CD14-positive monocyte (primary cell): ENCODE measurements around the gene SUPT6H. TPM values are rescaled to one million over a fixed set of nuclear protein-coding genes. Genes with fewer than 3 reads are reported as not detected.

ENCODE experiments used
- DNase-seq, 3 donors: peaks; one replicate each; pipeline ENCODE4 v3.0.0-alpha.2; 2011 to 2022
- H2AFZ ChIP-seq: 2 replicates; pipeline ENCODE4 v1.6.0; 2012; ENCODE audit warnings: mild to moderate bottlenecking, low read depth, low read length, inconsistent platforms; ENCODE audit not compliant: insufficient read depth, poor library complexity, severe bottlenecking
- H3K27ac ChIP-seq, 2 donors: 1 replicate in 1 of 2; 2 replicates in 1 of 2; pipeline ENCODE4 v1.5.1; 2012 to 2013; ENCODE audit warnings: low read length in 2 of 2, control low read depth in 1 of 2, inconsistent platforms in 1 of 2, low read depth in 1 of 2, mild to moderate bottlenecking in 1 of 2
- H3K27me3 ChIP-seq, 2 donors: one replicate each; pipeline versions ENCODE4 v1.6.0 to v1.6.1; 2011 to 2013; ENCODE audit warnings: low read length in 2 of 2; ENCODE audit not compliant: control insufficient read depth in 2 of 2, insufficient read depth in 2 of 2
- H3K36me3 ChIP-seq, 2 donors: replicated peaks in 1 of 2; 1 replicate in 1 of 2; 2 replicates in 1 of 2; pipeline versions ENCODE4 v1.5.1 to v1.6.1; 2012 to 2013; ENCODE audit warnings: low read length in 2 of 2, control low read depth in 1 of 2, inconsistent platforms in 1 of 2, mild to moderate bottlenecking in 1 of 2; ENCODE audit not compliant: insufficient read depth in 2 of 2, control insufficient read depth in 1 of 2
- H3K4me1 ChIP-seq, 2 donors: 1 replicate in 1 of 2; 2 replicates in 1 of 2; pipeline versions ENCODE4 v1.5.1 to v1.6.1; 2012 to 2013; ENCODE audit warnings: low read length in 2 of 2, control low read depth in 1 of 2, inconsistent platforms in 1 of 2, mild to moderate bottlenecking in 1 of 2, moderate library complexity in 1 of 2; ENCODE audit not compliant: insufficient read depth in 2 of 2, control insufficient read depth in 1 of 2
- H3K4me2 ChIP-seq: replicated peaks from 2 replicates; pipeline ENCODE3; 2012; ENCODE audit warnings: low read length, moderate library complexity, mild to moderate bottlenecking; ENCODE audit not compliant: poor library complexity, severe bottlenecking; ENCODE audit errors: extremely low read depth
- H3K4me3 ChIP-seq, 3 experiments: fragments of 200-600 bp in 1 of 3; sonication (generic) in 1 of 3; replicated peaks in 1 of 3; 1 replicate in 2 of 3; 2 replicates in 1 of 3; pipeline ENCODE4 v1.5.1; 2011 to 2013; ENCODE audit warnings: low read length in 3 of 3, mild to moderate bottlenecking in 3 of 3, control low read depth in 2 of 3, low read depth in 2 of 3, inconsistent platforms in 1 of 3, moderate library complexity in 1 of 3
- H3K79me2 ChIP-seq: 2 replicates; pipeline ENCODE4 v1.6.0; 2012; ENCODE audit warnings: mild to moderate bottlenecking, control low read depth, inconsistent platforms, low read length, moderate library complexity; ENCODE audit not compliant: insufficient read depth
- H3K9ac ChIP-seq: 2 replicates; pipeline ENCODE4 v1.6.0; 2017; ENCODE audit warnings: low read length, mild to moderate bottlenecking; ENCODE audit not compliant: insufficient read depth, poor library complexity, severe bottlenecking
- H3K9me3 ChIP-seq, 2 donors: replicated peaks in 1 of 2; 1 replicate in 1 of 2; 2 replicates in 1 of 2; pipeline versions ENCODE4 v1.5.1 to v1.6.1; 2012 to 2013; ENCODE audit warnings: low read length in 2 of 2, control low read depth in 1 of 2; ENCODE audit not compliant: control insufficient read depth in 1 of 2, insufficient read depth in 1 of 2
- H4K20me1 ChIP-seq: 2 replicates; pipeline ENCODE4 v1.6.0; 2012; ENCODE audit warnings: mild to moderate bottlenecking, low read length, control low read depth, moderate library complexity; ENCODE audit not compliant: insufficient read depth
- H3K27ac Mint-ChIP-seq, 7 donors: one replicate each; pipeline ENCODE4 v1.8.0; 2020; ENCODE audit warnings: mild to moderate bottlenecking in 7 of 7, mixed read lengths in 7 of 7, moderate library complexity in 6 of 7, inconsistent platforms in 2 of 7
- H3K27me3 Mint-ChIP-seq, 3 donors: one replicate each; pipeline ENCODE4 v1.8.0; 2021 to 2022; ENCODE audit warnings: low read depth in 3 of 3, mild to moderate bottlenecking in 3 of 3, mixed read lengths in 3 of 3, moderate library complexity in 3 of 3, inconsistent platforms in 1 of 3
- H3K36me3 Mint-ChIP-seq, 2 donors: one replicate each; pipeline ENCODE4 v1.8.0; 2020; ENCODE audit warnings: mixed read lengths in 2 of 2, inconsistent platforms in 1 of 2, mild to moderate bottlenecking in 1 of 2
- H3K4me1 Mint-ChIP-seq: one replicate; pipeline ENCODE4 v1.8.0; 2020; ENCODE audit warnings: mild to moderate bottlenecking, mixed read lengths
- H3K4me3 Mint-ChIP-seq, 2 donors: one replicate each; pipeline ENCODE4 v1.8.0; 2020; ENCODE audit warnings: mild to moderate bottlenecking in 2 of 2, mixed read lengths in 2 of 2, moderate library complexity in 1 of 2
- H3K9me3 Mint-ChIP-seq, 7 donors: one replicate each; pipeline ENCODE4 v1.8.0; 2020 to 2022; ENCODE audit warnings: mixed read lengths in 7 of 7, mild to moderate bottlenecking in 6 of 7, moderate library complexity in 6 of 7, inconsistent platforms in 2 of 7
- WGBS: methylation state at CpG from one replicate; pipeline ENCODE4 v1.1.5; 2013; ENCODE audit warnings: missing lambda C conversion rate; ENCODE audit not compliant: insufficient coverage; 5-methylcytosine and 5-hydroxymethylcytosine counted together
- intact Hi-C, 2 donors: fragments of 100-400 bp; cut with micrococcal nuclease; formaldehyde crosslinking; loops; one replicate each; pipeline versions ENCODE4 v1.15.0 to v1.15.1; 2023
- polyA plus RNA-seq, 3 donors: library from polyadenylated mRNA; depleted of rRNA in 1 of 3; unstranded in 2 of 3; stranded (reverse) in 1 of 3; fragments of 300-500 nt in 2 of 3; fragments of >200 nt in 1 of 3; fragmentation: Illumina TruSeq in 2 of 3; gene quantifications; 1 replicate in 2 of 3; 2 replicates in 1 of 3; pipeline ENCODE4 v1.2.3, GENCODE V29; 2012 to 2021
- TF ChIP-seq, protein P1 (sequence below): fragments of 200-600 bp; IDR thresholded peaks from one replicate; pipeline ENCODE4 v1.8.0; 2022; ENCODE audit warnings: antibody characterized with exemption, mild to moderate bottlenecking

SUPT6H gene
- polyA plus RNA-seq, 3 donors: 3.8 to 33.9 (median 7.8) TPM

GRCh38 chr17:28726226-28726626 lies 64.2 kb downstream of the SUPT6H start, which contains the start of gene TLCD1:
TLCD1 (minus strand) TSS chr17:28726233; CDS start chr17:28726097, 136 bp downstream.
- Histone ChIP-seq H3K79me2 (peaks cover 13% of the 10 kb centered on the region), H3K4me3 (peak within 1 kb of the TSS; percentile 60 to 96 (median 66)), H3K9me3 (no peaks in the 10 kb centered on the region), H2AFZ (peak within 1 kb of the TSS; percentile 95), H3K4me1 (peaks cover 48 to 62% of the 10 kb centered on the region in 2 donors), H3K27me3 (no peaks in the 10 kb centered on the region), H4K20me1 (peaks cover 44% of the 10 kb centered on the region), H3K27ac (peak within 1 kb of the TSS in 1 of 2 donors; percentile 20), H3K9ac (peak within 1 kb of the TSS; percentile 60), H3K36me3 (peaks cover 34 to 36% of the 10 kb centered on the region in 2 donors), H3K4me2 (peak within 1 kb of the TSS; percentile 100)
- Mint-ChIP-seq H3K27ac (peak within 1 kb of the TSS in 6 of 7 donors; percentile 43 to 83 (median 64)), H3K9me3 (peaks cover 0 to 2% (median 0%) of the 10 kb centered on the region in 7 donors), H3K27me3 (peaks cover 2 to 15% (median 7%) of the 10 kb centered on the region in 3 donors), H3K36me3 (peaks cover 35 to 36% of the 10 kb centered on the region in 2 donors), H3K4me1 (peaks cover 55% of the 10 kb centered on the region), H3K4me3 (peak within 1 kb of the TSS; percentile 89 to 95)
- TF ChIP-seq, protein P1, sequence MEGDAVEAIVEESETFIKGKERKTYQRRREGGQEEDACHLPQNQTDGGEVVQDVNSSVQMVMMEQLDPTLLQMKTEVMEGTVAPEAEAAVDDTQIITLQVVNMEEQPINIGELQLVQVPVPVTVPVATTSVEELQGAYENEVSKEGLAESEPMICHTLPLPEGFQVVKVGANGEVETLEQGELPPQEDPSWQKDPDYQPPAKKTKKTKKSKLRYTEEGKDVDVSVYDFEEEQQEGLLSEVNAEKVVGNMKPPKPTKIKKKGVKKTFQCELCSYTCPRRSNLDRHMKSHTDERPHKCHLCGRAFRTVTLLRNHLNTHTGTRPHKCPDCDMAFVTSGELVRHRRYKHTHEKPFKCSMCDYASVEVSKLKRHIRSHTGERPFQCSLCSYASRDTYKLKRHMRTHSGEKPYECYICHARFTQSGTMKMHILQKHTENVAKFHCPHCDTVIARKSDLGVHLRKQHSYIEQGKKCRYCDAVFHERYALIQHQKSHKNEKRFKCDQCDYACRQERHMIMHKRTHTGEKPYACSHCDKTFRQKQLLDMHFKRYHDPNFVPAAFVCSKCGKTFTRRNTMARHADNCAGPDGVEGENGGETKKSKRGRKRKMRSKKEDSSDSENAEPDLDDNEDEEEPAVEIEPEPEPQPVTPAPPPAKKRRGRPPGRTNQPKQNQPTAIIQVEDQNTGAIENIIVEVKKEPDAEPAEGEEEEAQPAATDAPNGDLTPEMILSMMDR: no peak
- intact Hi-C loops: loop anchor here (1.0 to 5.0 kb wide), 3 partner anchors 17 to 86 kb away; no protein-coding TSS in a partner anchor
- peak in 1 of 3 donors; percentile 28 for DNase-seq
- 0% methylated on average over 37 of the region's 49 CpGs for WGBS

DNA sequence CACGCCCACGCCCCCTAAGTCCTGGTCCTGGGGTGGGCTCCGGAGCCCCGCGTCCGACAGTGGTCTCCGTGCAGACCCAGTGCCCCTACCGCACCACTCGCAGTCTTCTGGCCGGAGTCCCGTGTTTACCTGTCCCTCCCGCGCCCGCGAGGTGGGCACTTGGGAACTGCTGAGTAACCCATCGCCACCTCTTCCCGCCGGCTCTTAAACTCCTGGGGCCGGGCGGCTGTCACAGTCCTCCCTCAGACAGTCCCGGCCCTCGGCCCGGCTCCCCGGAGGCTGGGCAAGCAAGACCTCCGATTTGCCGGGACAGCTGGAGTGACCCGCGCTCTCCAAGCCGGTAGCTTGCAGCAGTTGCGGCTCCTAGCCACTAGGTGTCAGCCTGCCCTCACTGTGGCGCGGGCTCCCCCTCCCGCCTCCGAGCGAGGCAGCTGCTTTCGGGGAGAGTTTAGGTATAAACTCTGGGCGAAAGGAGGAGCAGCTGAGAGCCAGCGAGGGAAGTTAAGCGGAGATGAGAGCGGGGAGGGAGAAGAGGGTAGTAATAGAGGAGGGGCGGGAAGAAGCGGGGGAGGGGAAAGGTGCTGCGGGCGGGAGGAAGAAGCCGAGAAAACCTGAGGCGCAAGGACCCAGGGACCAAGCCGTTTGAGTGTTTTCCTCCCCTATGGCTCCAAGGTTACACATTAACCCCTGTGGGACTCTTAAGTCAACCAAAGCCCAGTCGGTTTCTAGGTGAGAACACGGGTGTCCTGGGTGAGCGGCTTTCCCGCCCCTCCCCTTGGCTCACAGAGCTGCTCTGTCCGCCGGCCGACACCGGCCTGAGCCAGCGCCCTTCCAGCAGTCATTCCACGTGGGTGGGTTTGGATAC lies 64.9 kb downstream of the SUPT6H start:
- Histone ChIP-seq H3K27ac (peak overlapping the region in 1 of 2 donors; percentile 20), H3K9me3 (no peaks in the 10 kb centered on the region), H3K27me3 (no peaks in the 10 kb centered on the region), H3K79me2 (peaks cover 7% of the 10 kb centered on the region), H3K4me2 (peak overlapping the region; percentile 100), H4K20me1 (peaks cover 38% of the 10 kb centered on the region), H3K4me3 (peak overlapping the region; percentile 60 to 96 (median 66)), H3K4me1 (peaks cover 41 to 56% of the 10 kb centered on the region in 2 donors), H3K9ac (peak overlapping the region; percentile 60), H3K36me3 (peaks cover 28 to 30% of the 10 kb centered on the region in 2 donors), H2AFZ (peak overlapping the region; percentile 95)
- peak; percentile 86 to 89 (median 89) for DNase-seq
- Mint-ChIP-seq H3K27ac (peak overlapping the region in 4 of 7 donors; percentile 43 to 83 (median 64)), H3K4me1 (peaks cover 51% of the 10 kb centered on the region), H3K4me3 (peak overlapping the region; percentile 89 to 95), H3K36me3 (peaks cover 30 to 31% of the 10 kb centered on the region in 2 donors), H3K9me3 (peaks cover 0 to 2% (median 0%) of the 10 kb centered on the region in 7 donors), H3K27me3 (peaks cover 2 to 15% (median 7%) of the 10 kb centered on the region in 3 donors)
- intact Hi-C loops: loop anchor here (1.0 to 5.0 kb wide), 3 partner anchors 16 to 85 kb away; no protein-coding TSS in a partner anchor
- WGBS: under 1% methylated on average over 48 of the region's 57 CpGs
- TF ChIP-seq, protein P1: peak; percentile 99
